ENCODE measurements around the gene ACTR3.

GRCh38 chr2:113980946-113981345, 91.1 kb downstream of the ACTR3 start:
- TF ChIP-seq POLR2A (IDR thresholded peaks at IDR 0.05) (no peak), CTCF (IDR thresholded peaks at IDR 0.05) (no peak)
